HepG2 (cell line): Measurements from ENCODE around the gene DAZAP1. TPM values are rescaled to one million over a fixed set of nuclear protein-coding genes. Genes with fewer than 3 reads are reported as not detected.
A peak's percentile ranks its signal among the peaks of the same experiment; 100 is the strongest.

Experiments
- DNMT1 ChIP-seq: sonication (generic); formaldehyde crosslinking; IDR thresholded peaks from 2 replicates; pipeline ENCODE4 v1.5.1; 2020; ENCODE audit warnings: mild to moderate bottlenecking, missing genetic modification reagents
- FOXK1 ChIP-seq: sonication (generic); formaldehyde crosslinking; IDR thresholded peaks from 2 replicates; pipeline ENCODE4 v1.4.0; 2020; ENCODE audit warnings: low read depth, missing genetic modification reagents, borderline replicate concordance
- GPN1 ChIP-seq: sonication (generic); formaldehyde crosslinking; IDR thresholded peaks from 2 replicates; pipeline ENCODE4 v1.5.1; 2020; ENCODE audit warnings: missing genetic modification reagents, borderline replicate concordance
- KLF9 ChIP-seq: IDR thresholded peaks from 2 replicates; pipeline ENCODE4 v1.6.1; 2016; ENCODE audit warnings: low read depth
- SIX4 ChIP-seq: sonication (generic); formaldehyde crosslinking; IDR thresholded peaks from 2 replicates; pipeline ENCODE4 v1.4.0; 2020; ENCODE audit warnings: missing genetic modification reagents
- ZNF101 ChIP-seq: sonication (generic); formaldehyde crosslinking; IDR thresholded peaks from 2 replicates; pipeline ENCODE4 v1.4.0; 2020; ENCODE audit warnings: mild to moderate bottlenecking, low read depth, missing genetic modification reagents, borderline replicate concordance
- ZNF256 ChIP-seq: sonication (generic); formaldehyde crosslinking; conservative IDR thresholded peaks from 2 replicates; pipeline ENCODE4 v1.4.0; 2020; ENCODE audit warnings: missing genetic modification reagents
- ZNF354B ChIP-seq: sonication (generic); formaldehyde crosslinking; IDR thresholded peaks from 2 replicates; pipeline ENCODE4 v1.8.0; 2022; ENCODE audit warnings: mild to moderate bottlenecking, missing genetic modification reagents
- ZNF382 ChIP-seq: sonication (generic); formaldehyde crosslinking; IDR thresholded peaks from 2 replicates; pipeline ENCODE4 v1.5.0; 2020; ENCODE audit warnings: missing genetic modification reagents, mild to moderate bottlenecking, borderline replicate concordance
- ZNF468 ChIP-seq: sonication (generic); formaldehyde crosslinking; IDR thresholded peaks from 2 replicates; pipeline ENCODE4 v1.8.0; 2022; ENCODE audit warnings: mild to moderate bottlenecking, moderate library complexity, missing genetic modification reagents
- ZNF563 ChIP-seq: sonication (generic); formaldehyde crosslinking; IDR thresholded peaks from 2 replicates; pipeline ENCODE4 v1.8.0; 2022; ENCODE audit warnings: mild to moderate bottlenecking, moderate library complexity, missing genetic modification reagents
- ZNF564 ChIP-seq: sonication (generic); formaldehyde crosslinking; IDR thresholded peaks from 2 replicates; pipeline ENCODE4 v1.8.1; 2023; ENCODE audit warnings: mild to moderate bottlenecking, missing genetic modification reagents
- polyA plus RNA-seq, 8 experiments: library from polyadenylated mRNA; depleted of rRNA in 3 of 8; stranded (reverse) in 7 of 8; unstranded in 1 of 8; fragments of >200 nt; fragmentation: Illumina TruSeq in 4 of 8; extraction: Trizol in 4 of 8; gene quantifications; 2 replicates each; pipeline versions ENCODE4 v1.2.1 to v1.2.3, GENCODE V29; 2011 to 2016; ENCODE audit warnings: low read depth in 4 of 8, missing spikeins in 1 of 8, mixed read lengths in 1 of 8; ENCODE audit not compliant: insufficient read depth in 1 of 8
- total RNA-seq, 5 experiments: library from RNA; depleted of rRNA; stranded (reverse); fragments of >200 nt; fragmentation: Illumina TruSeq; extraction: Trizol; gene quantifications; 2 replicates each; pipeline ENCODE4 v1.2.3, GENCODE V29; 2016; ENCODE audit warnings: low read depth in 1 of 5
- TF ChIP-seq, protein P1 (sequence below): sonication (generic); formaldehyde crosslinking; IDR thresholded peaks from 2 replicates; pipeline ENCODE4 v1.4.0; 2020; ENCODE audit warnings: missing genetic modification reagents, mild to moderate bottlenecking, borderline replicate concordance
- TF ChIP-seq, protein P2 (sequence below), 2 experiments: sonication (generic) in 1 of 2; formaldehyde crosslinking in 1 of 2; IDR thresholded peaks; 2 replicates each; pipeline versions ENCODE4 v1.4.0 to v1.6.1; 2018 to 2020; ENCODE audit warnings: missing genetic modification reagents in 2 of 2, borderline replicate concordance in 1 of 2, low read depth in 1 of 2, mild to moderate bottlenecking in 1 of 2, missing biosample characterization in 1 of 2
- TF ChIP-seq, protein P3 (sequence below): sonication (generic); formaldehyde crosslinking; IDR thresholded peaks from 2 replicates; pipeline ENCODE4 v1.8.0; 2022; ENCODE audit warnings: mild to moderate bottlenecking, missing genetic modification reagents, moderate library complexity
- TF ChIP-seq, protein P4 (sequence below), 2 experiments: sonication (generic) in 1 of 2; formaldehyde crosslinking in 1 of 2; IDR thresholded peaks; 2 replicates each; pipeline versions ENCODE4 v1.4.0 to v1.6.1; 2016 to 2020; ENCODE audit warnings: borderline replicate concordance in 1 of 2, low read depth in 1 of 2, mild to moderate bottlenecking in 1 of 2, missing genetic modification reagents in 1 of 2

The DAZAP1 gene
- total and polyA plus RNA-seq, 2 of the 13 experiments (the other 11 are each of a cell fraction or from before 2014, with no cell fraction given): 63.3 to 79.2 TPM

DNA sequence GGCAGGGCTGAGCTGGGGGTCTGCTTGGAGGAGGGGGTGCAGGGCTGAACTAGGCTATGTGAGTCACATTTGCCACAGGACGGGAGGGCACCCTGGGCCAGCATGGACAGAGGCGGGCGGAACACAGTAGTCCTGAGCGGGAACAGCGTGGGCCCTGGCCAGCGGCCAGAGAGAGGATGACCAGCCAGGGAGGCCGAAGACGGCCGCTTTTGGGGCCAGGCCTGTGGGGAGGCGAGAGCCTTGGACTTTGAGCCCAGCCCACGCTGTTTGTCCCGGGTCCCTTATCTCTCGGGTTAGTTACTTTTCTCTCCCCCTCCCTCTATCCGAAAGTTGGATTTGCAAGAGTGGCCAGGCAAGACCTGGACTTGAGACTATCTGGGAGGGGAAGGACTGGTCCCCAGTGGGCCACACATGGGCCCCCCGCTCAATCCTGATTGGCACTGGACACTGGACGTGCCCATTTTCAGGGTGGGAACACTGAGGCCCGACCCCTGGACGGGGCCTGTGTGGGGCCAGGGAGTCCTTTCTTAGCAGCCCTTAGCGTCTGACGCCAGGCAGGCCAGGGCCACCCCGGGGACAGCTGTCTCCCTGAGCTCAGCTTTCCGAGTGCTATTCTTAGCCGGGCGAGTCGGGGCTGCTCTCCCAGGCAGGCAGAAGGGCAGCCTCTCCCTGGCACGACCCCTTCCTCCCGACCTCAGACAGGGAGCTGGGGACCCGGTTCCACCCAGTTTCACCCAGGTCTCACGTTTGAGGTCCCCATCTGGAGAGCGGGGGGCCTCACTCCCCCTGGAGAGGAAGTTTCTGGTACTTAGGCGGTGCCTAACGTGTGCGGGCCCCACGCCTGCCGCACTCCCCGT lies 6.9 kb upstream of the DAZAP1 start (continued):
- TF ChIP-seq, protein P1, sequence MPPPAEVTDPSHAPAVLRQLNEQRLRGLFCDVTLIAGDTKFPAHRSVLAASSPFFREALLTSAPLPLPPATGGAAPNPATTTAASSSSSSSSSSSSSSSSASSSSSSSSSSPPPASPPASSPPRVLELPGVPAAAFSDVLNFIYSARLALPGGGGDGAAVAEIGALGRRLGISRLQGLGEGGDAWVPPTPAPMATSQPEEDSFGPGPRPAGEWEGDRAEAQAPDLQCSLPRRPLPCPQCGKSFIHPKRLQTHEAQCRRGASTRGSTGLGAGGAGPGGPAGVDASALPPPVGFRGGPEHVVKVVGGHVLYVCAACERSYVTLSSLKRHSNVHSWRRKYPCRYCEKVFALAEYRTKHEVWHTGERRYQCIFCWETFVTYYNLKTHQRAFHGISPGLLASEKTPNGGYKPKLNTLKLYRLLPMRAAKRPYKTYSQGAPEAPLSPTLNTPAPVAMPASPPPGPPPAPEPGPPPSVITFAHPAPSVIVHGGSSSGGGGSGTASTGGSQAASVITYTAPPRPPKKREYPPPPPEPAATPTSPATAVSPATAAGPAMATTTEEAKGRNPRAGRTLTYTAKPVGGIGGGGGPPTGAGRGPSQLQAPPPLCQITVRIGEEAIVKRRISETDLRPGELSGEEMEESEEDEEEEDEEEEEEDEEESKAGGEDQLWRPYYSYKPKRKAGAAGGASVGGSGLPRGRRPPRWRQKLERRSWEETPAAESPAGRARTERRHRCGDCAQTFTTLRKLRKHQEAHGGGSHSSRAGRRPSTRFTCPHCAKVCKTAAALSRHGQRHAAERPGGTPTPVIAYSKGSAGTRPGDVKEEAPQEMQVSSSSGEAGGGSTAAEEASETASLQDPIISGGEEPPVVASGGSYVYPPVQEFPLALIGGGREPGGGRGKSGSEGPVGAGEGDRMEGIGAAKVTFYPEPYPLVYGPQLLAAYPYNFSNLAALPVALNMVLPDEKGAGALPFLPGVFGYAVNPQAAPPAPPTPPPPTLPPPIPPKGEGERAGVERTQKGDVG (CRISPR knock-in tag): peak; percentile 54; the same call in 1 of the 2 replicates
- TF ChIP-seq, protein P2, sequence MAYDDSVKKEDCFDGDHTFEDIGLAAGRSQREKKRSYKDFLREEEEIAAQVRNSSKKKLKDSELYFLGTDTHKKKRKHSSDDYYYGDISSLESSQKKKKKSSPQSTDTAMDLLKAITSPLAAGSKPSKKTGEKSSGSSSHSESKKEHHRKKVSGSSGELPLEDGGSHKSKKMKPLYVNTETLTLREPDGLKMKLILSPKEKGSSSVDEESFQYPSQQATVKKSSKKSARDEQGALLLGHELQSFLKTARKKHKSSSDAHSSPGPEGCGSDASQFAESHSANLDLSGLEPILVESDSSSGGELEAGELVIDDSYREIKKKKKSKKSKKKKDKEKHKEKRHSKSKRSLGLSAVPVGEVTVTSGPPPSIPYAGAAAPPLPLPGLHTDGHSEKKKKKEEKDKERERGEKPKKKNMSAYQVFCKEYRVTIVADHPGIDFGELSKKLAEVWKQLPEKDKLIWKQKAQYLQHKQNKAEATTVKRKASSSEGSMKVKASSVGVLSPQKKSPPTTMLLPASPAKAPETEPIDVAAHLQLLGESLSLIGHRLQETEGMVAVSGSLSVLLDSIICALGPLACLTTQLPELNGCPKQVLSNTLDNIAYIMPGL (CRISPR knock-in tag; IDR thresholded peaks at IDR 0.05; ENCODE audit: borderline replicate concordance in 1 of 2, low read depth in 1 of 2): no peak; a peak in 3 of 4 replicates
- no peak for TF ChIP-seq ZNF468 (CRISPR knock-in tag)
- TF ChIP-seq ZNF564 (CRISPR knock-in tag): peak; percentile 65; the same call in 1 of the 2 replicates
- peak; percentile 11; the same call in 1 of the 2 replicates for TF ChIP-seq FOXK1 (CRISPR knock-in tag)
- TF ChIP-seq DNMT1 (CRISPR knock-in tag): no peak
- TF ChIP-seq ZNF256 (CRISPR knock-in tag): no peak; the same call in 1 of the 2 replicates
- TF ChIP-seq, protein P3, sequence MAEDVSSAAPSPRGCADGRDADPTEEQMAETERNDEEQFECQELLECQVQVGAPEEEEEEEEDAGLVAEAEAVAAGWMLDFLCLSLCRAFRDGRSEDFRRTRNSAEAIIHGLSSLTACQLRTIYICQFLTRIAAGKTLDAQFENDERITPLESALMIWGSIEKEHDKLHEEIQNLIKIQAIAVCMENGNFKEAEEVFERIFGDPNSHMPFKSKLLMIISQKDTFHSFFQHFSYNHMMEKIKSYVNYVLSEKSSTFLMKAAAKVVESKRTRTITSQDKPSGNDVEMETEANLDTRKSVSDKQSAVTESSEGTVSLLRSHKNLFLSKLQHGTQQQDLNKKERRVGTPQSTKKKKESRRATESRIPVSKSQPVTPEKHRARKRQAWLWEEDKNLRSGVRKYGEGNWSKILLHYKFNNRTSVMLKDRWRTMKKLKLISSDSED (CRISPR knock-in tag): no peak
- no peak for TF ChIP-seq ZNF101 (CRISPR knock-in tag)
- TF ChIP-seq ZNF382 (CRISPR knock-in tag): no peak
- 0 out of 2 replicates have a peak, but pooled peaks have one; percentile 44 for TF ChIP-seq ZNF354B (CRISPR knock-in tag)
- no peak for TF ChIP-seq ZNF563 (CRISPR knock-in tag)
- no peak for TF ChIP-seq SIX4 (CRISPR knock-in tag)
- TF ChIP-seq KLF9: no peak
- TF ChIP-seq GPN1 (CRISPR knock-in tag): no peak
- TF ChIP-seq, protein P4, sequence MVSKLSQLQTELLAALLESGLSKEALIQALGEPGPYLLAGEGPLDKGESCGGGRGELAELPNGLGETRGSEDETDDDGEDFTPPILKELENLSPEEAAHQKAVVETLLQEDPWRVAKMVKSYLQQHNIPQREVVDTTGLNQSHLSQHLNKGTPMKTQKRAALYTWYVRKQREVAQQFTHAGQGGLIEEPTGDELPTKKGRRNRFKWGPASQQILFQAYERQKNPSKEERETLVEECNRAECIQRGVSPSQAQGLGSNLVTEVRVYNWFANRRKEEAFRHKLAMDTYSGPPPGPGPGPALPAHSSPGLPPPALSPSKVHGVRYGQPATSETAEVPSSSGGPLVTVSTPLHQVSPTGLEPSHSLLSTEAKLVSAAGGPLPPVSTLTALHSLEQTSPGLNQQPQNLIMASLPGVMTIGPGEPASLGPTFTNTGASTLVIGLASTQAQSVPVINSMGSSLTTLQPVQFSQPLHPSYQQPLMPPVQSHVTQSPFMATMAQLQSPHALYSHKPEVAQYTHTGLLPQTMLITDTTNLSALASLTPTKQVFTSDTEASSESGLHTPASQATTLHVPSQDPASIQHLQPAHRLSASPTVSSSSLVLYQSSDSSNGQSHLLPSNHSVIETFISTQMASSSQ (IDR thresholded peaks at IDR 0.05; ENCODE audit: low read depth): no peak
- TF ChIP-seq, protein P4 (CRISPR knock-in tag; IDR thresholded peaks at IDR 0.05; ENCODE audit: borderline replicate concordance): peak; percentile 68; the same call in 1 of the 2 replicates
